GM12878 (cell line): Measurements from ENCODE around the gene APOM. TPM values are rescaled to one million over a fixed set of nuclear protein-coding genes. Genes with fewer than 3 reads are reported as not detected.

ENCODE experiments used
- ATAC-seq: fragments of 200-7000 bp; cut with Tn5 transposase; 3 replicates; pipeline ENCODE4 v1.9.1; 2020; ENCODE audit warnings: mild to moderate bottlenecking, moderate library complexity
- BruUV-seq: library from RNA; stranded (reverse); fragments of 400-500 nt; replicated peaks from 2 replicates; lab custom pipeline; 2021; lab: Mats Ljungman, UMichigan
- CTCF ChIA-PET: fragments of 300-600 bp; sonication (Branson Sonifier 250); formaldehyde crosslinking; extraction: SDS; loops from one replicate; lab custom pipeline; 2021; ENCODE audit warnings: inconsistent platforms; lab: Yijun Ruan, JAX
- POLR2A ChIA-PET: fragments of 350-600 bp; formaldehyde crosslinking; extraction: SDS; loops from one replicate; lab custom pipeline; 2021; ENCODE audit warnings: inconsistent platforms; lab: Charles Lee
- RAD21 ChIA-PET: fragments of 300-600 bp; sonication (Branson Sonifier 250); formaldehyde crosslinking; loops from one replicate; lab custom pipeline; 2023; ENCODE audit warnings: antibody characterized with exemption; ENCODE audit not compliant: unreplicated experiment; lab: Charles Lee
- SMC1A ChIA-PET: fragments of 300-600 bp; sonication (Branson Sonifier 250); formaldehyde crosslinking; loops from one replicate; lab custom pipeline; 2023; ENCODE audit not compliant: unreplicated experiment, uncharacterized antibody; lab: Charles Lee
- DNase-seq: peaks from one replicate; pipeline ENCODE4 v3.0.0-alpha.2; 2011; ENCODE audit warnings: low read depth, low spot score
- FAIRE-seq: peaks from 3 replicates; lab custom pipeline; 2011; peaks lifted over from hg19 to GRCh38; lab: Jason Lieb, UNC
- H2AFZ ChIP-seq: 2 replicates; pipeline ENCODE4 v1.6.0; 2011; ENCODE audit warnings: low read depth, low read length, control low read depth; ENCODE audit not compliant: control insufficient read depth
- H3K27ac ChIP-seq: 2 replicates; pipeline ENCODE4 v1.5.1; 2011; ENCODE audit warnings: control low read depth; ENCODE audit not compliant: control insufficient read depth, insufficient read depth
- H3K27me3 ChIP-seq, 2 experiments: replicated peaks in 1 of 2; 2 replicates each; pipeline versions ENCODE4 v1.6.0 to v1.6.1; 2011; ENCODE audit warnings: low read length in 1 of 2; ENCODE audit not compliant: control insufficient read depth in 2 of 2, insufficient read depth in 2 of 2
- H3K36me3 ChIP-seq, 2 experiments: 2 replicates each; pipeline ENCODE4 v1.5.1; 2011; ENCODE audit warnings: low read length in 1 of 2; ENCODE audit not compliant: control insufficient read depth in 2 of 2, insufficient read depth in 2 of 2
- H3K4me1 ChIP-seq: 2 replicates; pipeline ENCODE4 v1.6.1; 2011; ENCODE audit warnings: mild to moderate bottlenecking, low read length, moderate library complexity, mixed read lengths; ENCODE audit not compliant: control insufficient read depth, insufficient read depth
- H3K4me2 ChIP-seq: 2 replicates; pipeline ENCODE4 v1.6.0; 2011; ENCODE audit warnings: control low read depth; ENCODE audit not compliant: control insufficient read depth, insufficient read depth
- H3K4me3 ChIP-seq: fragments of 200-600 bp; sonication (generic); 2 replicates; pipeline ENCODE4 v1.5.1; 2016
- H3K79me2 ChIP-seq: 2 replicates; pipeline ENCODE4 v1.6.0; 2011; ENCODE audit warnings: low read length; ENCODE audit not compliant: control insufficient read depth, insufficient read depth
- H3K9ac ChIP-seq: 2 replicates; pipeline ENCODE4 v1.8.0; 2011; ENCODE audit warnings: low read length, control low read depth, mixed read lengths; ENCODE audit not compliant: control insufficient read depth, insufficient read depth
- H3K9me3 ChIP-seq: replicated peaks from 3 replicates; pipeline ENCODE4 v1.5.1; 2011; ENCODE audit warnings: mild to moderate bottlenecking, low read length; ENCODE audit not compliant: control insufficient read depth, insufficient read depth
- H4K20me1 ChIP-seq: 2 replicates; pipeline ENCODE4 v1.6.0; 2011; ENCODE audit not compliant: control insufficient read depth, insufficient read depth
- BCL3 ChIP-seq: IDR thresholded peaks from 2 replicates; pipeline ENCODE4 v1.6.1; 2011; ENCODE audit warnings: borderline replicate concordance, low read depth, mild to moderate bottlenecking, moderate library complexity, low read length; ENCODE audit not compliant: insufficient read depth, poor library complexity, severe bottlenecking
- CUX1 ChIP-seq: IDR thresholded peaks from 2 replicates; pipeline ENCODE4 v1.6.1; 2012; ENCODE audit warnings: improper control_type of control experiment, low read depth, low read length; ENCODE audit not compliant: insufficient replicate concordance
- E2F4 ChIP-seq: IDR thresholded peaks from 2 replicates; pipeline ENCODE4 v1.6.1; 2012; ENCODE audit warnings: low read depth, low read length, improper control_type of control experiment
- MXI1 ChIP-seq: fragments of 150-350 bp; IDR thresholded peaks from 2 replicates; pipeline ENCODE4 v1.6.1; 2011; ENCODE audit warnings: low read depth, mild to moderate bottlenecking, inconsistent platforms, low read length, improper control_type of control experiment
- NBN ChIP-seq: fragments of 450-650 bp; IDR thresholded peaks from 2 replicates; pipeline ENCODE4 v1.6.1; 2016
- SREBF2 ChIP-seq: IDR thresholded peaks from 2 replicates; pipeline ENCODE4 v1.6.1; 2012; ENCODE audit warnings: mild to moderate bottlenecking, low read length
- TAF1 ChIP-seq: IDR thresholded peaks from 2 replicates; pipeline ENCODE4 v1.6.1; 2011; ENCODE audit warnings: mild to moderate bottlenecking, low read depth, low read length, borderline replicate concordance
- WGBS: methylation state at CpG from one replicate; pipeline ENCODE4 v1.1.6; 2016; ENCODE audit warnings: low lambda C conversion rate; ENCODE audit not compliant: insufficient replicate concordance, insufficient coverage; ENCODE audit errors: missing lambda C conversion rate; 5-methylcytosine and 5-hydroxymethylcytosine counted together
- in situ Hi-C: fragments of 300-500 bp; cut with MboI; formaldehyde crosslinking; loops from 9 replicates; pipeline ENCODE4 v1.14.3; 2018; ENCODE audit warnings: mixed read lengths
- intact Hi-C: fragments of 100-400 bp; cut with micrococcal nuclease; formaldehyde crosslinking; loops from one replicate; pipeline ENCODE4 v1.14.2; 2022; ENCODE audit not compliant: unreplicated experiment
- polyA plus RNA-seq, 11 experiments: library from polyadenylated mRNA; depleted of rRNA in 4 of 11; unstranded in 6 of 11; stranded (reverse) in 5 of 11; fragments of >200 nt; fragmentation: Nextera tagmentation in 4 of 11; fragmentation: Illumina TruSeq in 1 of 11; extraction: Ambion mirVana in 4 of 11; extraction: Trizol in 1 of 11; gene quantifications; 1 replicate in 1 of 11; 2 replicates in 10 of 11; pipeline versions ENCODE4 v1.2.1 to v1.2.3, GENCODE V29; 2011 to 2016; ENCODE audit warnings: inconsistent platforms in 2 of 11, missing spikeins in 2 of 11, low read depth in 1 of 11
- total RNA-seq, 4 experiments: library from RNA; depleted of rRNA in 3 of 4; stranded (reverse); fragments of >200 nt in 3 of 4; fragmentation: Illumina TruSeq in 1 of 4; extraction: Trizol in 1 of 4; gene quantifications; 2 replicates each; pipeline versions ENCODE4 v1.2.1 to v1.2.3, GENCODE V29; 2013 to 2021

Gene APOM
- total and polyA plus RNA-seq, 10 of the 15 experiments (the other 5 are each of a cell fraction or from before 2014, with no cell fraction given), result 4.0 to 14.1 (median 7.1) TPM

- no peak for TF ChIP-seq BCL3
These were observed 27.9 kb downstream of the APOM start (continued) for GRCh38 chr6:31683591-31683990.

- CTCF ChIA-PET, result interaction anchor here (0.8 to 1.2 kb wide), 3 partner anchors 9 to 83 kb away, joined by 3 to 4 read pairs (median 3); no protein-coding TSS in a partner anchor
- Histone ChIP-seq H3K9ac (no peak overlapping the region), H3K4me1 (no peaks in the 10 kb centered on the region), H3K9me3 (no peaks in the 10 kb centered on the region), H3K79me2 (no peaks in the 10 kb centered on the region), H3K36me3 (peaks cover 7 to 30% of the 10 kb centered on the region in 2 experiments; a peak in 3 of 4 replicates), H3K27ac (no peak overlapping the region), H3K4me2 (no peak overlapping the region), H2AFZ (no peak overlapping the region), H4K20me1 (no peaks in the 10 kb centered on the region), H3K4me3 (no peak overlapping the region), H3K27me3 (no peaks in the 10 kb centered on the region)
- SMC1A ChIA-PET, result interaction anchor here (1.0 to 1.2 kb wide), 2 partner anchors 33 to 232 kb away, joined by 3 read pairs; no protein-coding TSS in a partner anchor
- POLR2A ChIA-PET, result no interaction called here
- intact Hi-C loops, result no loop called here
- RAD21 ChIA-PET, result no interaction called here
- DNase-seq, result no peak
- in situ Hi-C loops, result no loop called here
- FAIRE-seq, result no peak
- BruUV-seq, result no TSS peak
- TF ChIP-seq TAF1, result no peak
- TF ChIP-seq CUX1, result no peak
- TF ChIP-seq NBN, result no peak
- TF ChIP-seq MXI1, result no peak
- TF ChIP-seq SREBF2, result no peak
- TF ChIP-seq E2F4, result no peak
- ATAC-seq, result no peak
- 96% methylated on average over 5 of the region's 5 CpGs for WGBS
These were observed 30.8 kb downstream of the APOM start for GRCh38 chr6:31686483-31686882.
